Stimulated activated CD4-positive, alpha-beta T cell treated with anti-CD3 and anti-CD28 coated beads, Interleukin-12 subunit alpha, Interleukin-12 subunit beta, amount 100 ng/mL, for 48 hours (primary cell): ENCODE data around the gene SRD5A1.
A peak's percentile ranks its signal among the peaks of the same experiment; 100 is the strongest.

Experiments
- DNase-seq, 3 donors: peaks; one replicate each; pipeline ENCODE4 v3.0.0-alpha.2; 2020; ENCODE audit warnings: low read depth in 2 of 3, low spot score in 1 of 3

The SRD5A1 gene

DNA sequence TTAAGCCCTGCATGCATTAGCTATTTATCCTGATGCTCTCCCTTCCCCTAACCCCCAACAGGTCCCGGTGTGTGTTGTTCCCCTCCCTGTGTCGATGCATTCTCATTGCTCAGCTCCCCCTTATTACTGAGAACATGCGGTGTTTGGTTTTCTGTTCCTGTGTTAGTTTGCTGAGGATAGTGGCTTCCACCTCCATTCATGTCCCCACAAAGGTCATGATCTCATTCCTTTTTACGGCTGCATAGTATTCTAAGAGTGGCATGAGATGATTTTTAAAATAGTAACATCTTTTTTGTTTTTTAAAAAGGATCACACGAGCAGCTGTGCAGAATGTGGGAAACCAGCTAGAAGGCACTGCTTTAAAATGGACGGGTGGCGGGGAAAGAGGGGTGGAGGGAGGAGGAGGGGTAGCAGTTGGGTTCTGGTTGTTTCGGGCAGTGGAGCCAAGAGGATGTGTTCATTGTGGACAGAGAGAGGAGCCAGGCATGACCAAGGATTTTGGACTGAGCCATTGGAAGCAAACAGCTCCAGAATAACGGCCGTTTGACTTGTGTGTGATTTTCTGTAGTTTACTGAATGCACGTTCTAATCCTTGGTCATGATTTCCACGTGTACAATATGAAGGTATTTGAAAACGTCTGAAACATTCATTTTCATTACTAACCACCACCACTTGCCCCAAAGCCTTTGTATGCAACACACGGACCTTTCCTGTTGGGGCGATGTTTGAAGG, 78.3 kb downstream of the SRD5A1 start:
- no peak for DNase-seq

DNA sequence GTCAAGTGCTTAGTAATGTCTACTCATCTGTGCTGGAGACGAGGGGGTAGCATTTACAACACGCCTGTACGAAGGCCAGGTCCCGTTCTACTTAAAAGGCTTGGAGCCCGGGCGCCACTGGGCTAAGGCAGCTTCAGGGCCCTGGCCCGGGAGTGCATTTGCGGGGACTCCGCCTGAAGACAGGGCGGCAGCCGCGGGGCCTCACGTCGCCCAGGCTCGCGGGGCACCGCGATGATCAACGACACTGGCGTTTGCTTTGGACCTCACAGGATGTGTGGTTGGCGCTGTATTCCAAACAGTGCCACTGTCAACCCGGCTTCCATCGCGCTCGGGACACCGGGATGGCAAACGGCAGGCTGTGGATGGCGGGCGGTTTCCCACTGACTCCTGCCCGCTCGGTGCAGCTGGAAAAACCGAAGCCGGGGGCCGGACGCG, 78.9 kb downstream of the SRD5A1 start:
- DNase-seq = peak in 2 of 3 donors; percentile 33 to 36

DNA sequence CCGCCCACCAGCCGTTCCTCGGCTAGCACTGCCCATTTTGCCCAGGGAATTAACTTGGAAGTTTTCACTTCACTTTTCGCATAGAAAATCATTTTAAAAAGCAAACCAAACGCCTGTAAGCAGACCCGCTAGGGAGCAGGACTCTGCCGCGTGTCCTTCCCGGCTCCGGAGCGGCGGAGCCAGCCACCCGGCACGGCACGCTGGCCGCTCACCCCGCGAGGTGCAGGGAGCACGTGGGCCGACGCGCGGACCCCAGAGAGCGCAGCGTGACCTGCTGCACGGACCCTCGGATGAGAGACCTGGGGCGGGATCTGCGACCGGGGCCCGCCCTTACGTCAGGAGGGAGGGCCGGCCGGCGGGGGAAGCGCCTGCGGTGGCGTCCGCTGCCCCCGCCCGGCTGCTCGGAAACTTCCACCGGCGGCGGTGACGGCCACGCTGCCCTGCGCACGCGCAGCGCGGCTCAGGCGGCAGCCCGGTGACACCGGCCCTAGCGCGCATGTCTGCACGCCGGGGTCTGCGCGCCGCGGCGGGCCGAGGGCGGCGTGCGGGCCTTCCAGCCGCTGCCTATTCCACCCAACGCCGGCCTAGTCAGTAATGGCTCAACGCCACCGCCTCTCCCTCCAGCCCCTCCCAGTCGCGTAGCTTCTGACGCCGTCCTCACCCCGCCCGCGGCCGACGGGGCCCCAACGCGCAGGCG, 79.5 kb downstream of the SRD5A1 start:
- DNase-seq = peak; percentile 89 to 95 (median 94)

DNA sequence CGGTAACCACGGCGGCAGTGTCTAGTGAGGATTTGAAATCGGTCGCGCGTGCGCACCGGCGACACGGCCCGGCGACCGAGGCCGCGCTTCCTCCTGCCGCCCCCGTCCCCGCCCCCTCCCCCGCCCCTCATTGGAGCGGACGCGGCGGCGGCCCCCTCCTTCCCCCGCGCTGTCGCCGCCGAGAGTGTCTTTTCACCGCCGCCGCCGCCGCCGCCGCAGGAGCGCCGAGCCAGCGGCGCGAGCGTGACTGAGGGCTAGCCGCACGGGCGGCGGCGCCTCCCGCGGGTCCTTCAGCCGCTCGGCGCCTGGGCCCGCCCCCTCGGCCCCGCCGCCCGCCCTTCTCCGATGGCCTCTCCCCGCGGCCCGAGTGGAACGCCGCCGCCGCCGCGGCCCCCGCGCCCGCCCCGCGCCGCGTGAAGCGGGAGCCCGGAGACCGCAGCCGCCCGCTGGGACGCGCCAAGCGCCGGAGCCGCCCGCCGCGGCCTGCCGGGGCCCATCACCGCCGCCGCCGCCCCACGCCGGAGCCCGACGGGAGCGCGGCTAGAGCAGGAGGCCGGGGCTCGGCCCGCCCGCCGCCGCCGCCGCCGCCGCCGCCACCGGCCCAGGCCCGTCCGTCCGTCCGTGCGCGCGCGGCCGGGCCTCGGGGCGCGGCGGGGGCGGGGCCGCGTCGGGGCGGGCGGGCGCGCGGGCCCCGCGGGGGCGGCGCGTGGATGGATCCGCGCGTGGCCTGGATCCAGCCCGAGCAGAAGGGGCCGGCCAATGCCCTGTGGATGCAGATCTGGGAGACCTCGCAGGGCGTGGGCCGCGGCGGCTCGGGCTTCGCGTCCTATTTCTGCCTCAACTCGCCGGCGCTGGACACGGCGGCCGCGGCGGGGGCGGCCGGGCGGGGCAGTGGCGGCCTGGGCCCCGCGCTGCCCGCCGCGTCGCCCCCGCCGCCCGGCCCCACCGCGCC, 80.3 kb downstream of the SRD5A1 start, which contains the start of gene TENT4A:
Gene TENT4A (plus strand): TSS at position 159 of the 952 bp plus-strand sequence. CDS start 552 bp downstream, at position 711.
- DNase-seq = no peak

DNA sequence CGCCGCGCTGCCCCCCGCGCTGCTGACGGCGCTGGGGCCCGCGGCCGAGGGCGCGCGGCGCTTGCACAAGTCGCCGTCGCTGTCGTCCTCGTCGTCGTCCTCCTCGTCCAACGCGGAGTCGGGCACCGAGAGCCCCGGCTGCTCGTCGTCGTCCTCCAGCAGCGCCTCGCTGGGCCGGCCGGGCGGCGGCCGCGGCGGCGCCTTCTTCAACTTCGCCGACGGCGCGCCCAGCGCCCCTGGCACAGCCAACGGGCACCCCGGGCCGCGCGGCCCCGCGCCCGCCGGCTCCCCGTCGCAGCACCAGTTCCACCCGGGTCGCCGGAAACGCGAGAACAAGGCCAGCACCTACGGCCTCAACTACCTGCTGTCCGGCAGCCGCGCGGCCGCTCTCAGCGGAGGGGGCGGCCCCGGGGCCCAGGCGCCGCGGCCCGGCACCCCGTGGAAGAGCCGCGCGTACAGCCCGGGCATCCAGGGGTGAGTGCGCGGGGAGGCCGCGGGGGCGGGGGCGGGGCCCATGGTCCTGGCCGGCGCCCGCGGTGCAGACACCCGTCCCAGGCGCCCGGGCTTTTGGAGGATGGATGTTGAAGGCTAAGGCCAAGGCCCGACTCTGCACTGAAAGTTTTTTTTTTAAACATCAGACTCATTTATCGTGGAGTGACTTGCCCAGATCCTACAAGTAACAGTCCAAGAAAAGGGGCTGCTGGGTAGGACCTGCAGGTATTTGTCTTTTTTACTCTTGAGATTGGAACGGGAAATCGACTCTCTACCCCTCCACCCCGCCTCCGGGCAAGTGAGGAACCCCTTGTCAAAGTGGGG, 81.2 kb downstream of the SRD5A1 start:
- DNase-seq = no peak

DNA sequence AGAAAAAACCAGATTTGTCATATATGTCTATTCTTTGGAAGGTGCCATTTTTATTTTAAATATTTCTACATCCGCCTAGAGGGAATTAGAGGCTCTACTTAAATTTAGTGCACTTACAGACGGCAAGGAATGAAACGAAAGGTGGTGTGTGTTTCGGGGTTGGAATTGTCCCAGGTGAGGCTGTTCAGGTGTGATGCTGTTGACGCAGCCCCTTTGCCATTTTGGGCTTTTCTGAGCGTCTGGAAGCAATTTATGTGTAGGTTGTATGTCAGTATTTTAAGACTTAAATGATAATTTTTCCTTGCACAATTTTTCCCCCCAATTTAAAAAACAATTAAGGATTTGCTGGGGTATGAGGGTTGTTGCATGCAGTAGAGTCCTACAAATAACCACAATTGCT, 82.0 kb downstream of the SRD5A1 start:
- no peak for DNase-seq

DNA sequence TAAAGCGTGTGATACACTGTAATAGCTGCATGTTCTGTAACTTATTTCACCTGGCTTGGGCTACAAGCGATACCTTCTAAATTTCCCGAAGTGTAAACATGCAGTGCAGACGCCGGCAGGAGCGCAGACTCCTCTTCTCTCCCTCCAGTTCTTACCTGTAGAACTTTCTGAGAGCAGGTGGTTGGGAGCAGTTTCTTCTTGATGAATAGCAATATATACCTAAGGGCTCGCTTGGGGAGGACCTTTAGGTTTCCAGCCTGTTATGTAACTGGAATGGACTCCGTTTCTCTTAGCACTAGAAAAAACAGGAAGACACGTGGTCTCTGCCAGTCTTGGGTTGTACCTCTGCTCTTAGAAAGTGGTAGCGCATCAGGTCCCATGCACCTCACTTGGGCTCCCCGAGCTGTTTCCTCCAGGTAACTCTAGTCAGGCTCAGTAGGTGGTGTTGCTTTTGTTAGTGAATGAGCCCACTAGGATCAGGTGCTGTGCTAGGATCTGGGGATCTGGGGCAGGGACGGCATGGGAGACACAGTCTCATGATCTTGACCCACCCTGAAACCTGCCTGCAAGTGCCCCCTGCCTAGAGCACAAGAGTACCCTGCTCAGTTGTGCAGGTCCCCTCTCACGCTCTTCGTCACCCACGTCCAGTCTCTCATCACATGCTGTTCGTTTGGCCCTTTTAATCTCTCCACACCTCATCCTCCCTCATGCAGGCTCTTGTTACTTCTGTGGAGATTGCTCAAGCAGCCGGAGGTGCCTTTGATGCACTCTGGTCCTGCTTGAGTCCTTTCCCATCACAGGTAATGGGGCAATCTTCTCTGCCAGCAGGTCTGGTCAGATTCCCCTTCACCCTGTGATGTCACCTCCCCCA, 82.8 kb downstream of the SRD5A1 start:
- no peak for DNase-seq

DNA sequence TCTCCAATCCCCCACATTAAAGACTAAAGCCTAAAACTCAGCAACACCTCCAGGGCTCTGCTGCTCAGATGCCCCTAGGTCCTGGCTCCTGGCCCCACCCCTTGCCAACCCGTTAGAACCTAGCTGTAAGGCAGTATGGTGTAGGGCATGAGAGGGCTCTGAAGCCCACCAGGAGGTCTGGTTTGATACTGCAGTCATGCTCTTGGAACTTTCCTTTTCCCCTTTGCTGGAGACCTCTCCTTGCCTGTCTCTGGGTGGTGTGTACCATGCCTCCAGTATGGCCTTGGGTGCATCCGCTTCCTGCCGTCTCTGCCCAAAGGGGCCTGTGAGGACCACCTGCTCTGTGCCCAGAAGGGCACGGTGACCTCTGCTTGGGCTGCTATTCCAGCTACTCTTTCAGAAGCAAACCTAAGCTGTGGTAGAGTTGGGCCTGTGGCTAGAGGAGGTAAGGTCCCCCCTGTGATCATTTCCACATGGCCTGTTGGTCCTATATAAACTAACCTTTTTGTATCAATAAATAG, 83.4 kb downstream of the SRD5A1 start:
- DNase-seq = no peak

DNA sequence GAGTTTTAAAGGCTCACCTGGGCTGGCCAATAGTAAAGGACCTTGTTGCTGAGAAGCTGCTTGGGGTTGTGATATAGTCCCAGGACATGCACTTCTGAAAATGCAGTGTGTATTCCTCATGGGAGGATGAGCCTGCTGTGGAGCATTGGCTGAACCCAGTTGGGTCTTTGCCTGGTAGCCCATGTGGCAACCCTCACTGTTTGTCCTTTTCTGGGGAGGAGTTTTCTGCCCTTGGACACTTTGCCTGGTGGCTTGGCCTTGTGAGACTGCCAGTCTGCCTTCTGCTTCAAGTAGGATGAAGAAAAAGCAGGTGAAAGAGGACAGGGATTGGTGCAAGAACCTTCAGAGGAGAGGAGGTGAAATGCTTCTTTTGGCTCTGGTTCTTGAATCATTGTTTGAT, 84.0 kb downstream of the SRD5A1 start:
- no peak for DNase-seq

DNA sequence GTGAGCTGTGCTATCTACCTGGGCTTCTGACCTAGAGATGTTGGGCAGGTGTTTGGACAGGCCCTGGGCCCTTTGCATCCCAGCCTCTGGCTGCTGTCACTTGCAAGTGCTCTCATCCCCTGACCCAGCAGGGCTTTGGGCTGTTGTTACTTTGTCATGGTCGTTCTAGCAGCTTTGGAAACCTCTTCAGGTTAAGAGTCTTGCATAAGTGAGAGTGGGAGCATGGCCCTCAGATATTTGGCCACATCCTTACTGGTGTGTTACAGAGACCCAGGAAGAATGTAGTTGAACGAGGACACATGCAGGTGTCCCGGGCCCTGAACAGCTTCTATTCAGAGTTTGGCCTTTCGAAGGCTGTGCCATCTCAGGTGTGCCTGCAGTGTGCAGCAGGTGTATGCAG, 84.4 kb downstream of the SRD5A1 start:
- no peak for DNase-seq

DNA sequence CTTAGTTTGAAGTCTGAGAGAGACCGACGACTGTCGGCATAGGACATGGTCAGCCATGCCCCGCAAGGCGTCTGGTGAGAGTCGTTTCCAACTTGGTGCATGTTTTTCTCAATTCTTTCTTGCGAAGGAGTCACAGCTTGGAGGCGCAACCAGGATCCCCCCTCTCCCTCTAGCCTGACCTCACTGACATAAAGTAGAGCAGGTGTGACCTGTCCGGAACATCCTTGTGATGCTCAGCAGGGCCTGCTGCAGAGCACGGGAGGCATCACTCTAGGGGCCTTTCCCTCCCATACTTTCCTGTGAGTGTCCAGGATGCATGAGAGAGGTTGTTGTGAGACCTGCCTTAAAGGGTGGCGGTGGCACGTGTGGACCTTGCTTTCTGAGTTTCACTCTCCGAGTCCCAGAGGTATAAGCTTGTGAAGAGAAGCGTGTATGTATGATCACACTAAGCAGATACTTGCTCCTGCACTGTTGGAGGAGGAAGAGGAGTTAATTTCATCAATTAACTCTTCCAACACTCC, 85.0 kb downstream of the SRD5A1 start:
- no peak for DNase-seq

DNA sequence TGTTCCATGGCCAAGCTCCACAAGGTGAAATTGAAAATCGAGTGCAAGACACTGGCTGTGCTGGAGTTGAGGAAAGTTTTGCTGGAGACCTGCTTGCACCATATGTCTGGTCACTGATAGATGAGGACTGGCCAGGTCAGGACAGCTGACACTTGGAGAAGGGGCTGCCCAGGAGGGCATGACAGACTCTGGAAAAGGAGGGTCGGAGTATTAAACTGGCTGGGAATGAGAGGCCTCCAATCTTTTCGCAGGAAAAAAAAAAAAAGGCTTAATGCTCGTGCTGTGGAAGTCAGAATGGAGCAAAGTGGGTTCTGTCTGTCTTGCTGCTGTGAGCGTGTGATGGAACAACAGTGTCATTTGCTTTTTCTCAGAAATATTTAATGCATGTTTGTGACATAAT, 85.5 kb downstream of the SRD5A1 start:
- DNase-seq = no peak

DNA sequence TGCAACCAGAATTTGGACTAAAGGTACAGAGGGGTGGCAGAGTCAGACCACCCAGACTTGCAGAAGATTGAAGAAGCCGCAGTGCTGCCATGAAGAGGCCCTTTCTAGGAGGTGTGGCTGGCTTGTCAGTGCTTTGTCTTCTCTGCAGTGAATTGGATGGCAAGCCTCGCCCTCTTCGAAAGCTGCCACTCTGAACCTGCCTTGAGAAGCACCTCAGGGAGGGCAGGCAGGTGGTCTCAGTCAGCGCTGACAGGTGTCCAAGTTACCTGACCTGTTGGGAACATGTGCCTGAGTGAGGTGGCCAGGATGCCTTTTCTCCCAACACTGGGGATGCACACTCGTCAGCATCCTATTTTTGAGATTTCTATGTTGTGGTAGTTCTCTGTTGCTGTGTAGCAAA, 86.2 kb downstream of the SRD5A1 start:
- no peak for DNase-seq

DNA sequence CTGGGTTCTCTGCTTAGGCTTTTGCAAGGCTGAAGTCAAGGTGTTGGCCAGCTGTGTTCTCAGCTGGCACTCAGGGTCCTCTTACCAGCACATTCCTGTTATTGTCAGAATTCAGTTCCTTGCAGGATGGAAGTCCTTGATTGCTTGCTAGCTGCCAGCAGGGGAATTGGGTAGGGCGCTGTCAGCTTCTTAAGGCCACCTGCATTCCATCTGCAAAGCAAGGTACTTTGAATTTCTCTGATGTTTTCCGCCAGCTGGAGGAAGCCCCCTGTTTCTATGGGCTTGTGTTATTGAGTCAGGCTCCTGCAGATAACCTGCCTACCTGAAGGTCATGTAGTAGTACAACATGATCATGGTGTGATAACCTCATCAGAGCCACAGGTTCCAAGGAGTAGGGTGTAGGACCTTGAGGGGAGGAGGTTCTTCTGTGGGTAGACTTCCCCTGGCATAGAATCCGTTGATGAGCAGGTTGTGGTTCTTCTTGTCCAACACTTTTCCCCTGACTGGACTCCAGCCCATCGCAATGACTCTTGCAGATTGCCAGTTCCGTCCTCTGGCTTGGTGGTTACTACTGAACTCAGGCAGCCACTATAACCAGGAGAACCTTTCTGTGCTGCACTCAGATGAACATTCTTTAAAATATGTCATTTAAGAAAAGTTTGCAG, 86.8 kb downstream of the SRD5A1 start:
- DNase-seq = no peak

DNA sequence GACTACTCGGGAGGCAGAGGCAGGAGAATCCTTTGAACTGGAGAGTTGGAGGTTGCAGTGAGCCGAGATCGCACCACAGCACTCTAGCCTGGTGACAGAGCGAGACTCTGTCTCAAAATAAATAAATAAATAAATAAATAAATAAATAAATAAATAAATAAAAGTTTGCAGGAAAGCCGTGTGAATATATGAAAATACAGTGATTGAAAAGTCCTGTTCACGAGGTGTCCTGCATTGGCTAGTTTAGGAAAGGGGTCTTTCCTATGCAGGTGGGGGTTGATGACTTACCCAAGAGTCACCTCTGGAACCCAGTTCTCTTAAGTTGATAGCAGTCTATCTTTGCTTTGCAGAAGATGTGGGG, 87.3 kb downstream of the SRD5A1 start:
- DNase-seq = no peak

DNA sequence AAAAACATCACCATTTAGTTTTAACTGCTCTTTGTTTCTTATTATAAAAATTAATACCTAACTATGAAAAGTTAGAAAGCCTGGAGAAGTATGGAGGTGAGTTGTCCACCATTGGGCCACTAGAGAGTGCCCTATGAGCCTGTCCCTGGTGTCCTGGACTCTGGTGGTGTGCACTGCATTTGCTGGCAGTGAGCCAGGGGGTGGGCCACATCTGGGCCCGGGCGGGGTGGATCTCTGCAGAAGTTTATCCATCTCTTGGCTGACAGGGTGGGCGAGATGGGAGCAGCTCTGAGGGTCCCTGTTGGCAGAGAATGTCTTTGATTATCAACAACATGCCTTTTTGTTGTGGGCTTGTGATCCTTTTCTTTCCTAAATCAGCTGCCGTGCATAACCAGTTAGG, 88.2 kb downstream of the SRD5A1 start:
- no peak for DNase-seq

DNA sequence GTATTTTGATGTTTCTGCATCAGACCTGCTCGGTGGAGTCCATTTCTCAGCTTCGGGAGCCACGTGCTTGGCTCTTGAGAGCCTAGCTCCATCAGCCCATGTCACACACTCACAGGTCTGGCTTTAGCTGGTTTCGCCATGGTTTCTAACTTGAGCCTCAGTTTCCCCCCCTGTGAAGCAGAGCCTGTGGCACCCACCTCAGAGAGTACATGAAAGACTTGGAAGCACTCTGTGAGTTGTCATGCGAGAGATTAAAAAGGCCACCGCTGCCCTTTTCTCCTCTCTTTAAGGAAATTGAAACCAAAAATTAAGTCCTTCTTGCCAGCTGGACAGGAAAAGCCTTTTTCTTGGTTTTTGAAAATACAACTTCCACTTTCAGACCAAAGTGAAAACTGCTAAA, 88.8 kb downstream of the SRD5A1 start:
- no peak for DNase-seq

DNA sequence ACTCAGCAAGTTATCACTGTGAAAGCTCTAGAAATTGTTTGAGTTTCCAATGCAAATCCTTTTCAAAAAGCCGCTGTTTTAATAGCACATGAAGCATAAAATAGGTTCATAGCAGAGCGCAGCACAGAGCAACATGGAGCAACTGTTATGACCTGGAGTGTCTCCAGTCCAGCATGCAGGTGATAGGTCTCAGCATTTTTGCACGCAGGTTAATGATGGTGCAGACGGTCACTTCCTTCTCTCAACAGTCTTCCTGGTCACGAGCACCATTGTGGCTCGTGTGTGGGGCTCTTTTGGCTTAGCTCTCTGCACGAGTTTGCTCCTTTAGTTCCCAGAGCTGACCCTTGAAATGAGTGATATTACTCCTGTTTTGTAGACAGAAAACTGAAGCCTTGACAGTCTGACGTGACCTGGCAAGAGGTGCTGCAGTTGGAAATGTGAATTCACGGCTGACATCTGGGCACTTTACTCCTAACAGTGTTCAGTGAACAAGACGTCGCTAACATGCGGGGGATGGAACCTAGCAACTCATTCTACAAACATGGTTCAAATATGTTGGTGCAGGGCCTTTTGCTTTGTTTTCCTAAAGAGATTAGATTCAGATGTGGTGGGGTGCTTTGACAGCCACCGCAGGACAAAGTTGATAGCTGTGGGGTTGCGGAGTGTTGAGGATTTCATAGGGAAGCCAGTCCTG, 90.0 kb downstream of the SRD5A1 start:
- DNase-seq = no peak
